Measurements from ENCODE around the gene HSF4. TPM values are rescaled to one million over a fixed set of nuclear protein-coding genes. Genes with fewer than 3 reads are reported as not detected.
"Not testable (repeated sequence)": the region's sequence is repeated elsewhere in the genome, so short reads cannot be mapped to it uniquely, and the experiment has no call there.

Gene HSF4
- total RNA-seq, 2 donors from 2014 or later = 15.3 to 157 TPM

DNA sequence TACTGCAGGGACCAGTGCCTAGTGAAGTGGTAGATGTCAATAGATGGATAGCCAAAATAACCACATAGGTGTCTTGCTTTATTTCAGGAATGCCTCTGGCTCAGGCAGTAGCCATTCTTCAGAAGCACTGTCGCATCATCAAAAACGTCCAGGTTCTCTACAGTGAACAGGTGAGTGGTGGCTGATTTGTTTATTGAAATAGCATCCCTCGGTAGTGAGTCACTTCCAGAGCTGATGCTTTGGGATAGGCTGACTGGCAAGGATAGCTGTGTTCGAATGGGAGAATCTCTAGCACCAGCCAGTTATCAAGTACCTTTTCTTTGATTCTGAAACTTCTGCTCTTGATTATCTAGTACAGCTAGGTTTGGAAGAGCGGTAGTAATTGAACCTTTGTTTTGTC lies 44.5 kb upstream of the HSF4 start:
- no peak for TF ChIP-seq CTCF (IDR thresholded peaks at IDR 0.05)
- DNase-seq (ENCODE audit: low spot score) = no peak
- Histone ChIP-seq H3K9me3 (no peaks in the 10 kb centered on the region), H3K27ac (no peak overlapping the region), H3K27me3 (no peaks in the 10 kb centered on the region), H3K4me1 (no peaks in the 10 kb centered on the region), H3K36me3 (peaks cover 40% of the 10 kb centered on the region), H3K4me3 (no peak overlapping the region)

DNA sequence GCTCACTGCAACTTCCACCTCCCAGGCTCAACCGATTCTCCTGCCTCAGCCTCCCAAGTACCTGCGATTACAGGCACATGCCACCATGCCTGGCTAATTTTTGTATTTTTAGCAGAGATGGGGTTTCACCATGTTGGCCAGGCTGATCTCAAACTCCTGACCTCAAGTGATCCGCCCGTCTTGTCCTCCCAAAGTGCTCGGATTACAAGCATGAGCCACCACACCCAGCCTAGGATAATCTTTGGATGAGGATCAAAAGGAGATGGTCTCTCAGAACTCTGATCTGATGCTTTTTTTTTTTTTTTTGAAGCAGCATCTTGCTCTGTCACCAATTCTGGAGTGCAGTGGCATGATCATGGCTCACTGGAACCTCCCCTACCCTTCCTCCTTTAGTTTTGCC lies 41.7 kb upstream of the HSF4 start:
- H3K9me3 ChIP-seq; H3K4me3 ChIP-seq; H3K27me3 ChIP-seq; H3K27ac ChIP-seq; H3K4me1 ChIP-seq; DNase-seq (ENCODE audit: low spot score): not testable (repeated sequence)
- H3K36me3 ChIP-seq = peaks cover 57% of the 10 kb centered on the region

DNA sequence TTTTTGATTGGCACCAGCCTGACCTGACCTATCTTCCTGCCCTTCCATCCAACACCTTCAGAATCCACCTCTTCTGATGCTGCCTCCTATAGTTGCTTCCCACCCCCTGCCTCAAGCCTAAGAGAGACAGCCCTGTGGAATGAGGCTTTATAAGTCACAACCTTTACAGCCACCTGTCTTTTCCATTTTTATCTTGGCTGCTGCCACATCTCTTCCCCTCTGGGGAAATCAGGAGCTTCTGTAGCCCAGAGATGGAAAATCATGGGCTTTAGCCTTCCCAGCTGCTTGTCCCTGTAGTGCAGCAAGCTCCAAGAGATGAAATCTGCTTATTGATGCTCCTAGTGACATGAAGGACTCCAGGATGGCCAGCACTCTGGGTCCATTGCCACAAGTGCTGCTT lies 36.1 kb upstream of the HSF4 start:
- TF ChIP-seq CTCF (IDR thresholded peaks at IDR 0.05) = no peak
- H3K36me3 ChIP-seq = peaks cover 51% of the 10 kb centered on the region

GRCh38 chr16:67128887-67129286 lies 35.7 kb upstream of the HSF4 start:
- peaks cover 54% of the 10 kb centered on the region for H3K36me3 ChIP-seq
- TF ChIP-seq CTCF (IDR thresholded peaks at IDR 0.05) = no peak
- no peak for DNase-seq (ENCODE audit: low spot score)
- no peak overlapping the region for H3K27ac ChIP-seq
- no peak overlapping the region for H3K4me3 ChIP-seq
- H3K9me3 ChIP-seq = no peaks in the 10 kb centered on the region
- no peaks in the 10 kb centered on the region for H3K27me3 ChIP-seq
- no peaks in the 10 kb centered on the region for H3K4me1 ChIP-seq

More for the DNA sequence above, 36.1 kb upstream of the HSF4 start:
- no peak overlapping the region for H3K4me3 ChIP-seq
- no peaks in the 10 kb centered on the region for H3K4me1 ChIP-seq
- no peak for DNase-seq (ENCODE audit: low spot score)
- no peaks in the 10 kb centered on the region for H3K9me3 ChIP-seq
- no peak overlapping the region for H3K27ac ChIP-seq
- H3K27me3 ChIP-seq = no peaks in the 10 kb centered on the region

DNA sequence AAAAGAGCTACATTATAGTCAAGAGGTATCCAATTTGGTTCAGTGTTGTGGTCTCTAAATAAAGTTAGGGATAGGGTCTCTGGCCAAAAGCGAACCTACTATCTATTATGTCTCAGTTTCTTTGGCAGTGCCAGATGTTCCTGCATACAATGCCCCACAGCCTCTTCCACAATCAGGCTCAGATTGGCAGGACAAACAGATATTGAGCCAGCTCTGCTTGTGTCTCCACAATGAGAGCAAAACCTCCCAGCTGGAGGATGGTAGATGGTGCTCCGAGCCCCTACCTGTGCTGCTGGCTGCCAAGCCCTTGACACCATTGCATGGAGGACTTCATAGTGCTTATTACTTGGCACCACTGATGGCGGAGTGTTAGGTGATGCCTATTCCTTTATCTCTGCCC lies 35.1 kb upstream of the HSF4 start:
- no peak for TF ChIP-seq CTCF (IDR thresholded peaks at IDR 0.05)
- H3K27me3 ChIP-seq = no peaks in the 10 kb centered on the region
- DNase-seq (ENCODE audit: low spot score) = no peak
- no peaks in the 10 kb centered on the region for H3K4me1 ChIP-seq
- H3K4me3 ChIP-seq = no peak overlapping the region
- peaks cover 57% of the 10 kb centered on the region for H3K36me3 ChIP-seq
- H3K27ac ChIP-seq = no peak overlapping the region
- H3K9me3 ChIP-seq = no peaks in the 10 kb centered on the region

DNA sequence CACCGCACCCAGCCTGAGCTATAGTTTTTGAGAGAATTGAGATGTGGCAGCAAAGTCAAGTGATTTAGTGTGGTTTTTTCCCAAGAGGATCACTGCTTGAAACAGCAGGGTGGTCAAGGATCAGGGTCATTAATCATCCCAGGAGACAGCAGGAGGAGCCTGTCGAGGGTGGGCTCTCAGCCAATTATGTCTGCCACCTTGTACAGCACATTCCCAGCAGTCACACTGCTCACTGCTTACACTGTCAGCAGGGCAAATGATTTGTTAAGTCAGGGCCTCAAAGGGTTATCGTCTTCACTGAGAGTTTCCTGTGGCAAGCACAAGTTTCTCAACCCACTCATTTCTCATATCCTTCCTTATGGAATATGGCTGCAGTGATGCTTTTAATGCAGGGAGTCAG lies 26.9 kb upstream of the HSF4 start:
- no peak overlapping the region for H3K27ac ChIP-seq
- DNase-seq (ENCODE audit: low spot score) = no peak
- no peak for TF ChIP-seq CTCF (IDR thresholded peaks at IDR 0.05)

More for the DNA sequence above, 26.9 kb upstream of the HSF4 start:
- H3K27me3 ChIP-seq = no peaks in the 10 kb centered on the region
- H3K9me3 ChIP-seq = no peaks in the 10 kb centered on the region
- H3K4me3 ChIP-seq = no peak overlapping the region
- H3K4me1 ChIP-seq = no peaks in the 10 kb centered on the region
- peaks cover 95% of the 10 kb centered on the region for H3K36me3 ChIP-seq
